ENCODE results near the gene ADCY4. TPM values are rescaled to one million over a fixed set of nuclear protein-coding genes. Genes with fewer than 3 reads are reported as not detected.
"Not testable (repeated sequence)": the region's sequence is repeated elsewhere in the genome, so short reads cannot be mapped to it uniquely, and the experiment has no call there.

ADCY4 gene
- total RNA-seq, 1 donor from 2014 or later: 3.3 TPM

- no peak for DNase-seq (ENCODE audit: low spot score)
- Mint-ChIP-seq H3K27me3 (ENCODE audit: low read depth) (no peaks in the 10 kb centered on the region), H3K9me3 (ENCODE audit: low read depth) (no peaks in the 10 kb centered on the region), H3K4me3 (ENCODE audit: unreplicated experiment) (peak overlapping the region; percentile 19), H3K4me1 (ENCODE audit: low read depth) (peaks cover 24% of the 10 kb centered on the region), H3K27ac (ENCODE audit: unreplicated experiment) (no peak overlapping the region), H3K36me3 (ENCODE audit: low read depth) (peaks cover 24% of the 10 kb centered on the region)
- no peak for TF ChIP-seq CTCF (IDR thresholded peaks at IDR 0.05)
Observed at GRCh38 chr14:24372701-24373416, 38.0 kb upstream of the ADCY4 start.

- H3K4me1 Mint-ChIP-seq (ENCODE audit: low read depth): peaks cover 31% of the 10 kb centered on the region
- not testable (repeated sequence) for H3K9me3 Mint-ChIP-seq (ENCODE audit: low read depth)
Observed at GRCh38 chr14:24371605-24372004, 36.7 kb upstream of the ADCY4 start.

GRCh38 chr14:24370748-24371147 is 35.9 kb upstream of the ADCY4 start:
- peaks cover 21% of the 10 kb centered on the region for H3K36me3 Mint-ChIP-seq (ENCODE audit: low read depth)
- H3K27ac Mint-ChIP-seq (ENCODE audit: unreplicated experiment): no peak overlapping the region
- H3K4me1 Mint-ChIP-seq (ENCODE audit: low read depth): peaks cover 36% of the 10 kb centered on the region
- no peak for DNase-seq (ENCODE audit: low spot score)
- no peaks in the 10 kb centered on the region for H3K27me3 Mint-ChIP-seq (ENCODE audit: low read depth)
- H3K4me3 Mint-ChIP-seq (ENCODE audit: unreplicated experiment): no peak overlapping the region
- no peak for TF ChIP-seq CTCF (IDR thresholded peaks at IDR 0.05)
- no peaks in the 10 kb centered on the region for H3K9me3 Mint-ChIP-seq (ENCODE audit: low read depth)

More at GRCh38 chr14:24371605-24372004, 36.7 kb upstream of the ADCY4 start:
- not testable (repeated sequence) for DNase-seq (ENCODE audit: low spot score); H3K4me3 Mint-ChIP-seq (ENCODE audit: unreplicated experiment); H3K27me3 Mint-ChIP-seq (ENCODE audit: low read depth); H3K27ac Mint-ChIP-seq (ENCODE audit: unreplicated experiment)
- H3K36me3 Mint-ChIP-seq (ENCODE audit: low read depth): peaks cover 21% of the 10 kb centered on the region

- Mint-ChIP-seq H3K36me3 (ENCODE audit: low read depth) (peaks cover 18% of the 10 kb centered on the region), H3K4me1 (ENCODE audit: low read depth) (peaks cover 42% of the 10 kb centered on the region), H3K27me3 (ENCODE audit: low read depth) (no peaks in the 10 kb centered on the region), H3K27ac (ENCODE audit: unreplicated experiment) (no peak overlapping the region), H3K9me3 (ENCODE audit: low read depth) (no peaks in the 10 kb centered on the region), H3K4me3 (ENCODE audit: unreplicated experiment) (no peak overlapping the region)
- no peak for TF ChIP-seq CTCF (IDR thresholded peaks at IDR 0.05)
- no peak for DNase-seq (ENCODE audit: low spot score)
Observed at GRCh38 chr14:24369907-24370687, 35.2 kb upstream of the ADCY4 start.

- H3K27me3 Mint-ChIP-seq (ENCODE audit: low read depth): no peaks in the 10 kb centered on the region
- no peak for TF ChIP-seq CTCF (IDR thresholded peaks at IDR 0.05)
- H3K27ac Mint-ChIP-seq (ENCODE audit: unreplicated experiment): peak overlapping the region; percentile 81
- H3K4me3 Mint-ChIP-seq (ENCODE audit: unreplicated experiment): peak overlapping the region; percentile 74
- H3K9me3 Mint-ChIP-seq (ENCODE audit: low read depth): no peaks in the 10 kb centered on the region
- peaks cover 17% of the 10 kb centered on the region for H3K36me3 Mint-ChIP-seq (ENCODE audit: low read depth)
- no peak for DNase-seq (ENCODE audit: low spot score)
- peaks cover 44% of the 10 kb centered on the region for H3K4me1 Mint-ChIP-seq (ENCODE audit: low read depth)
Observed at GRCh38 chr14:24369463-24369862, 34.6 kb upstream of the ADCY4 start.

All from chondrocyte (in vitro differentiated cells).